Trophoblast cell (in vitro differentiated cells and primary cell): ENCODE results near the gene TBXAS1.

Experiments used
- DNase-seq, 2 donors: peaks; one replicate each; pipeline ENCODE4 v3.0.0-alpha.2; 2016
- H2AFZ ChIP-seq: 2 replicates; pipeline ENCODE4 v1.6.1; 2013; ENCODE audit warnings: low read length, moderate library complexity, mild to moderate bottlenecking; ENCODE audit not compliant: insufficient read depth, poor library complexity
- H2AK5ac ChIP-seq: 2 replicates; pipeline ENCODE4 v1.6.1; 2013; ENCODE audit warnings: mild to moderate bottlenecking, low read length
- H2BK120ac ChIP-seq: 2 replicates; pipeline ENCODE4 v1.6.1; 2013; ENCODE audit warnings: low read length, mild to moderate bottlenecking, moderate library complexity; ENCODE audit not compliant: insufficient read depth, poor library complexity
- H2BK12ac ChIP-seq: 2 replicates; pipeline ENCODE4 v1.6.1; 2013; ENCODE audit warnings: mild to moderate bottlenecking, low read length, moderate library complexity
- H2BK5ac ChIP-seq: 2 replicates; pipeline ENCODE4 v1.6.1; 2013; ENCODE audit warnings: low read length, low read depth, moderate library complexity, mild to moderate bottlenecking; ENCODE audit not compliant: poor library complexity
- H3K14ac ChIP-seq: 2 replicates; pipeline ENCODE4 v1.6.1; 2013; ENCODE audit warnings: mild to moderate bottlenecking, low read length
- H3K18ac ChIP-seq: 2 replicates; pipeline ENCODE4 v1.6.1; 2013; ENCODE audit warnings: mild to moderate bottlenecking, low read length
- H3K23ac ChIP-seq: 2 replicates; pipeline ENCODE4 v1.6.1; 2013; ENCODE audit warnings: low read length
- H3K27ac ChIP-seq: 2 replicates; pipeline ENCODE4 v1.5.1; 2013; ENCODE audit warnings: low read depth, mild to moderate bottlenecking, inconsistent platforms, low read length, moderate library complexity
- H3K27me3 ChIP-seq: 2 replicates; pipeline ENCODE4 v1.6.1; 2013; ENCODE audit warnings: inconsistent platforms, mild to moderate bottlenecking, low read length, moderate library complexity; ENCODE audit not compliant: insufficient read depth
- H3K36me3 ChIP-seq, 2 experiments: 1 replicate in 1 of 2; 2 replicates in 1 of 2; pipeline ENCODE4 v1.6.1; 2013; ENCODE audit warnings: low read length in 2 of 2, mild to moderate bottlenecking in 2 of 2, moderate library complexity in 1 of 2; ENCODE audit not compliant: insufficient read depth in 2 of 2, control insufficient read depth in 1 of 2
- H3K4ac ChIP-seq: 2 replicates; pipeline ENCODE4 v1.6.1; 2013; ENCODE audit warnings: low read depth, mild to moderate bottlenecking, low read length, moderate library complexity
- H3K4me1 ChIP-seq, 2 experiments: 1 replicate in 1 of 2; 2 replicates in 1 of 2; pipeline ENCODE4 v1.6.1; 2013; ENCODE audit warnings: low read length in 2 of 2, mild to moderate bottlenecking in 2 of 2, moderate library complexity in 1 of 2; ENCODE audit not compliant: insufficient read depth in 2 of 2, control insufficient read depth in 1 of 2
- H3K4me2 ChIP-seq: 2 replicates; pipeline ENCODE4 v1.6.1; 2013; ENCODE audit warnings: inconsistent platforms, mild to moderate bottlenecking, low read length, moderate library complexity
- H3K4me3 ChIP-seq: 2 replicates; pipeline ENCODE4 v1.5.1; 2013; ENCODE audit warnings: mild to moderate bottlenecking, low read depth, low read length, inconsistent platforms
- H3K79me1 ChIP-seq: one replicate; pipeline ENCODE4 v1.6.1; 2013; ENCODE audit warnings: low read length
- H3K79me2 ChIP-seq: 2 replicates; pipeline ENCODE4 v1.6.1; 2013; ENCODE audit warnings: low read length, mild to moderate bottlenecking; ENCODE audit not compliant: control insufficient read depth, insufficient read depth, poor library complexity
- H3K9ac ChIP-seq: 2 replicates; pipeline ENCODE4 v1.6.1; 2013; ENCODE audit warnings: mild to moderate bottlenecking, low read length
- H3K9me3 ChIP-seq: 2 replicates; pipeline ENCODE4 v1.6.1; 2013; ENCODE audit warnings: low read depth, mild to moderate bottlenecking, control low read depth, inconsistent platforms, low read length; ENCODE audit not compliant: insufficient read depth
- H4K12ac ChIP-seq: 2 replicates; pipeline ENCODE4 v1.6.1; 2013; ENCODE audit warnings: low read depth, mild to moderate bottlenecking, low read length, moderate library complexity
- H4K8ac ChIP-seq: 2 replicates; pipeline ENCODE4 v1.6.1; 2013; ENCODE audit warnings: low read depth, mild to moderate bottlenecking, low read length, moderate library complexity
- H4K91ac ChIP-seq: one replicate; pipeline ENCODE4 v1.6.1; 2013; ENCODE audit warnings: low read depth, mild to moderate bottlenecking, low read length, moderate library complexity
- WGBS: extraction: QIAGEN DNeasy Blood & Tissue Kit; methylation state at CpG from one replicate; pipeline ENCODE4 v1.1.7; 2013; ENCODE audit warnings: missing lambda C conversion rate; ENCODE audit not compliant: insufficient read length, insufficient coverage; ENCODE audit errors: extremely low coverage; 5-methylcytosine and 5-hydroxymethylcytosine counted together

TBXAS1 gene

GRCh38 chr7:139909379-139910050 is 80.5 kb downstream of the TBXAS1 start:
- DNase-seq: no peak
- H3K4ac ChIP-seq: no peak overlapping the region
- H3K18ac ChIP-seq: no peak overlapping the region
- H4K91ac ChIP-seq: no peak overlapping the region
- no peak overlapping the region for H2BK5ac ChIP-seq
- H3K23ac ChIP-seq: no peak overlapping the region
- no peak overlapping the region for H2AFZ ChIP-seq
- H3K27me3 ChIP-seq: no peaks in the 10 kb centered on the region
- H2AK5ac ChIP-seq: no peak overlapping the region
- no peak overlapping the region for H4K8ac ChIP-seq
- H3K4me3 ChIP-seq: no peak overlapping the region
- H3K36me3 ChIP-seq: no peaks in the 10 kb centered on the region
- H4K12ac ChIP-seq: no peak overlapping the region
- H3K79me2 ChIP-seq: no peaks in the 10 kb centered on the region
- H3K4me1 ChIP-seq: no peaks in the 10 kb centered on the region
- H3K9ac ChIP-seq: no peak overlapping the region
- no peaks in the 10 kb centered on the region for H3K79me1 ChIP-seq
- H3K9me3 ChIP-seq: peaks cover 2% of the 10 kb centered on the region
- H3K4me2 ChIP-seq: no peak overlapping the region
- H3K14ac ChIP-seq: no peak overlapping the region
- no peak overlapping the region for H3K27ac ChIP-seq
- no CpG with 5 or more reads among the region's 6 CpGs for WGBS
- no peak overlapping the region for H2BK120ac ChIP-seq
- H2BK12ac ChIP-seq: no peak overlapping the region

DNA sequence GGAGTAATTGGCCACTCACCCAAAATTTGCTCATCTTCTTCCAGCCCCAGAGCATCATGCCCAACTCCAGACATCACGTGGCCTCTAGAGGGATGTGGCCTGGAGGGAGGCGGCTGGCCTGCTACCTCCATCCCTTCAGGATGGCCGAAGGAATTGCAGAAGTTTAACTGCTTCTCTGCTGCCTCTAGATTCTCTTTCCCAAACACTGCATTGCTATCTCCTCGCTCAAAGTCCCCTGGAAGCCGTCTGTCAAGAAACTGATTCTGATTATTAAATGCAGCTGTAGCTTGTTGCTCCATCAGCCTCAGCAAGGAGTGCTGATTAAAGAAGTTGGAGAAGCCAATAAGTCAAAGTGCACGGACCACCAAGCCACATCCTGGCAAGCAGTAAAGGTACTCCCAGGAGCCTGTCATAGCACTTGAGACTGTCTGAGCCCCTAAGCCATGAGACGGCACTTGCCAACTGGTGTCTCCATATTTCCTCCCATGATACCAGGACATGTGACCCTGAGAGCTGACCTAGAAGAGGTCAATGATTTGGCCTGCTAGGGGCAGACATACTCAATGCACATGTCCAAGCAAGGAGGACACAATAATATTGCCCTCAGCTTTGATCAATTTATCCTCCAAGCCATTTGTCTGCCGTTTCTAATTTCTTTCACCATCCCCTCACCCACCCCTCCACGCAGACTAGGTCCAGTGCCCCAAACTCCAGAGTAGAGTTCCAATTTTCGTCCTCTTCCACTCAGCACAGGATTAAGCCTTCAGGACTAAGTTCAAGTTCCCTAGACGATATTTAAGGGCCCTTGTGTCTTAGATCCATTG is 84.2 kb downstream of the TBXAS1 start:
- no peak overlapping the region for H2AK5ac ChIP-seq
- H3K79me1 ChIP-seq: no peaks in the 10 kb centered on the region
- no peak overlapping the region for H4K8ac ChIP-seq
- no peak overlapping the region for H3K23ac ChIP-seq
- no peak overlapping the region for H3K4ac ChIP-seq
- H3K9ac ChIP-seq: no peak overlapping the region
- H3K36me3 ChIP-seq: no peaks in the 10 kb centered on the region
- no peak overlapping the region for H2AFZ ChIP-seq
- no peaks in the 10 kb centered on the region for H3K27me3 ChIP-seq
- no peak overlapping the region for H3K27ac ChIP-seq
- H3K18ac ChIP-seq: no peak overlapping the region
- H2BK12ac ChIP-seq: no peak overlapping the region
- H3K4me3 ChIP-seq: no peak overlapping the region
- peaks cover 2% of the 10 kb centered on the region for H3K9me3 ChIP-seq
- no CpG with 5 or more reads among the region's 11 CpGs for whole genome bisulfite sequencing
- H4K91ac ChIP-seq: no peak overlapping the region
- no peaks in the 10 kb centered on the region for H3K79me2 ChIP-seq
- no peak overlapping the region for H2BK5ac ChIP-seq
- no peak overlapping the region for H2BK120ac ChIP-seq
- H3K4me1 ChIP-seq: no peaks in the 10 kb centered on the region
- H3K14ac ChIP-seq: no peak overlapping the region
- no peak overlapping the region for H3K4me2 ChIP-seq
- DNase-seq: no peak
- no peak overlapping the region for H4K12ac ChIP-seq

DNA sequence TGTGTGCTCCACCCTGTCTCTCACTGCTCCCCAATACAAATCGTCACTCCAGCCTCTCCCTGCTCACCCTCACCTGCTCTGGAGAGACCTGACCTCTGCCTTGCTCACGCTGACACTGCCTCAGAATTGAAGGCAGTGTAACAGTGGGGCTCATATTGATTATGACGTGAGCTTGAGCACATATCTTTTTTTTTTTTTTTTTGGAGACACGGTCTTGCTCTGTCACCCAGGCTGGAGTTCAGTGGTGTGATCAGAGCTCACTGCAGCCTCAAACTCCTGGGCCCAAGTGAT is 84.7 kb downstream of the TBXAS1 start:
- Histone ChIP-seq H3K36me3 (no peaks in the 10 kb centered on the region), H4K8ac (no peak overlapping the region), H4K91ac (no peak overlapping the region), H3K14ac (no peak overlapping the region), H2AFZ (no peak overlapping the region), H3K4ac (no peak overlapping the region), H3K79me2 (no peaks in the 10 kb centered on the region), H3K9ac (no peak overlapping the region), H3K23ac (no peak overlapping the region), H3K27me3 (no peaks in the 10 kb centered on the region), H3K4me3 (no peak overlapping the region), H2BK5ac (no peak overlapping the region), H2BK12ac (no peak overlapping the region), H3K4me2 (no peak overlapping the region), H3K9me3 (peaks cover 2% of the 10 kb centered on the region), H2BK120ac (no peak overlapping the region), H3K27ac (no peak overlapping the region), H3K79me1 (no peaks in the 10 kb centered on the region), H3K18ac (no peak overlapping the region), H4K12ac (no peak overlapping the region), H3K4me1 (no peaks in the 10 kb centered on the region), H2AK5ac (no peak overlapping the region)
- WGBS: no CpG with 5 or more reads among the region's 4 CpGs
- no peak for DNase-seq

- H3K79me2 ChIP-seq: no peaks in the 10 kb centered on the region
- H3K4me3 ChIP-seq: no peak overlapping the region
- H3K27ac ChIP-seq: no peak overlapping the region
- no peaks in the 10 kb centered on the region for H3K36me3 ChIP-seq
- H3K27me3 ChIP-seq: no peaks in the 10 kb centered on the region
- peaks cover 2% of the 10 kb centered on the region for H3K9me3 ChIP-seq
- H3K18ac ChIP-seq: no peak overlapping the region
- H3K23ac ChIP-seq: no peak overlapping the region
- DNase-seq: no peak
- no peaks in the 10 kb centered on the region for H3K4me1 ChIP-seq
- H4K12ac ChIP-seq: no peak overlapping the region
- no CpG with 5 or more reads among the region's 6 CpGs for WGBS
- no peak overlapping the region for H3K14ac ChIP-seq
- H2AFZ ChIP-seq: no peak overlapping the region
- no peak overlapping the region for H2BK120ac ChIP-seq
- H3K4ac ChIP-seq: no peak overlapping the region
- no peak overlapping the region for H2BK12ac ChIP-seq
- no peak overlapping the region for H3K4me2 ChIP-seq
- H3K9ac ChIP-seq: no peak overlapping the region
- no peak overlapping the region for H2BK5ac ChIP-seq
- H3K79me1 ChIP-seq: no peaks in the 10 kb centered on the region
- H4K91ac ChIP-seq: no peak overlapping the region
- H4K8ac ChIP-seq: no peak overlapping the region
- H2AK5ac ChIP-seq: no peak overlapping the region
Observed at GRCh38 chr7:139914306-139915267, 85.5 kb downstream of the TBXAS1 start.
